SU-DHL-6 (cell line): ENCODE results near the gene MUC5AC.
"Not testable (repeated sequence)": the region's sequence is repeated elsewhere in the genome, so short reads cannot be mapped to it uniquely, and the experiment has no call there.

ENCODE experiments used
- H2AFZ ChIP-seq: fragments of 200-600 bp; sonication (generic); 2 replicates; pipeline ENCODE4 v1.6.1; 2014; ENCODE audit warnings: low read depth, mild to moderate bottlenecking, moderate library complexity, mixed read lengths, antibody characterized with exemption, low read length; ENCODE audit not compliant: severe bottlenecking
- H3F3A ChIP-seq: fragments of 200-600 bp; shearing (Covaris generic); 2 replicates; pipeline ENCODE4 v1.6.0; 2016; ENCODE audit warnings: antibody characterized with exemption, mild to moderate bottlenecking; ENCODE audit not compliant: insufficient read depth
- H3K27ac ChIP-seq: fragments of 200-600 bp; sonication (generic); 2 replicates; pipeline ENCODE4 v1.5.1; 2016; ENCODE audit warnings: low read depth, mild to moderate bottlenecking, low read length, moderate library complexity, mixed read lengths
- H3K27me3 ChIP-seq: fragments of 200-600 bp; sonication (generic), shearing (Covaris generic); 2 replicates; pipeline ENCODE4 v1.6.0; 2014; ENCODE audit warnings: mild to moderate bottlenecking, low read length
- H3K36me3 ChIP-seq: fragments of 200-600 bp; sonication (generic); 2 replicates; pipeline ENCODE4 v1.6.1; 2014; ENCODE audit warnings: mild to moderate bottlenecking, low read length, mixed read lengths
- H3K4me2 ChIP-seq: fragments of 300-600, 200-600 bp; shearing (Covaris generic), sonication (generic); 2 replicates; pipeline ENCODE4 v1.6.0; 2014; ENCODE audit warnings: low read length, low read depth, mild to moderate bottlenecking; ENCODE audit not compliant: poor library complexity, severe bottlenecking
- H3K4me3 ChIP-seq: fragments of 200-600 bp; sonication (generic); 2 replicates; pipeline ENCODE4 v1.5.1; 2014; ENCODE audit warnings: antibody characterized with exemption, low read length, mild to moderate bottlenecking, mixed read lengths; ENCODE audit not compliant: insufficient read depth, poor library complexity, severe bottlenecking
- H3K79me2 ChIP-seq: fragments of 200-600 bp; sonication (generic); 2 replicates; pipeline ENCODE4 v1.6.1; 2014; ENCODE audit warnings: mild to moderate bottlenecking, low read length, moderate library complexity; ENCODE audit not compliant: insufficient read depth
- H3K9ac ChIP-seq: fragments of 200-600 bp; sonication (generic); 2 replicates; pipeline ENCODE4 v1.7.0; 2014; ENCODE audit warnings: mild to moderate bottlenecking, low read length
- H3K9me2 ChIP-seq: fragments of 200-600 bp; sonication (generic); replicated peaks from 2 replicates; pipeline ENCODE4 v1.6.1; 2014; ENCODE audit warnings: low read length; ENCODE audit not compliant: insufficient read depth
- H3K9me3 ChIP-seq: fragments of 200-600 bp; sonication (generic); 2 replicates; pipeline ENCODE4 v1.6.1; 2014; ENCODE audit warnings: low read length, mixed read lengths; ENCODE audit not compliant: insufficient read depth
- H4K20me1 ChIP-seq: fragments of 200-600 bp; sonication (generic); 2 replicates; pipeline ENCODE4 v1.6.1; 2014; ENCODE audit warnings: low read depth, mild to moderate bottlenecking, antibody characterized with exemption, low read length, moderate library complexity, mixed read lengths
- EZH2phosphoT487 ChIP-seq: fragments of 200-600 bp; sonication (generic), shearing (Covaris generic); conservative IDR thresholded peaks from 2 replicates; pipeline ENCODE4 v1.6.1; 2018; ENCODE audit warnings: mild to moderate bottlenecking, antibody characterized with exemption, low read length, moderate library complexity, mixed read lengths
- TF ChIP-seq, protein P1 (sequence below): fragments of 200-600 bp; sonication (generic); IDR thresholded peaks from one replicate; pipeline ENCODE4 v1.5.1; 2017; ENCODE audit warnings: antibody characterized with exemption, mild to moderate bottlenecking, low read length, moderate library complexity; ENCODE audit not compliant: insufficient read depth, poor library complexity, severe bottlenecking

Gene MUC5AC

DNA sequence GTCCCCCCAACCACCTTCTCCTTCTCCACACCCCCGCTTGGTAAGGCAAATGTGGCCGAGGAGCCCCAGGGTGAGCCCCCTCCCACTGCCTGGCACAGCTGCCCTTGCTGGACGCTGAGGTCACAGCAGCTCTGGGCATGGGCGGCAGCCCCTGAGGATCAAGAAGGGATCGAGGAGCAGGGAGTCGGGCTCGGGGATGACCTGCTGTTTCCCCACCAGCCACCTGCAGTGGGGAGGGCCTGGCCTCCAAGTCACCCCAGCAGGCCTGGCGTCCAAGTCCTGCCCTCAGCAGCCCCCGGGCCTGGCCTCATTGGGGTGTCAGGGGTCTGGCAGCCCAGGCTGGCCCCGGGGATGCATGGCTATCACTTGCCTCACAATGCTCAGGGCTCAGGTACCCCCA is 23.7 kb downstream of the MUC5AC start:
- Histone ChIP-seq H2AFZ (no peak overlapping the region), H3K27me3 (no peaks in the 10 kb centered on the region), H3K27ac (no peak overlapping the region), H3K9me2 (no peaks in the 10 kb centered on the region), H3K9me3 (peaks cover 11% of the 10 kb centered on the region; the same call in 1 of the 2 replicates), H3K79me2 (no peaks in the 10 kb centered on the region), H3K36me3 (no peaks in the 10 kb centered on the region), H3F3A (no peaks in the 10 kb centered on the region), H3K4me2 (no peak overlapping the region), H3K4me3 (no peak overlapping the region), H3K9ac (no peak overlapping the region), H4K20me1 (no peaks in the 10 kb centered on the region)
- TF ChIP-seq, protein P1, sequence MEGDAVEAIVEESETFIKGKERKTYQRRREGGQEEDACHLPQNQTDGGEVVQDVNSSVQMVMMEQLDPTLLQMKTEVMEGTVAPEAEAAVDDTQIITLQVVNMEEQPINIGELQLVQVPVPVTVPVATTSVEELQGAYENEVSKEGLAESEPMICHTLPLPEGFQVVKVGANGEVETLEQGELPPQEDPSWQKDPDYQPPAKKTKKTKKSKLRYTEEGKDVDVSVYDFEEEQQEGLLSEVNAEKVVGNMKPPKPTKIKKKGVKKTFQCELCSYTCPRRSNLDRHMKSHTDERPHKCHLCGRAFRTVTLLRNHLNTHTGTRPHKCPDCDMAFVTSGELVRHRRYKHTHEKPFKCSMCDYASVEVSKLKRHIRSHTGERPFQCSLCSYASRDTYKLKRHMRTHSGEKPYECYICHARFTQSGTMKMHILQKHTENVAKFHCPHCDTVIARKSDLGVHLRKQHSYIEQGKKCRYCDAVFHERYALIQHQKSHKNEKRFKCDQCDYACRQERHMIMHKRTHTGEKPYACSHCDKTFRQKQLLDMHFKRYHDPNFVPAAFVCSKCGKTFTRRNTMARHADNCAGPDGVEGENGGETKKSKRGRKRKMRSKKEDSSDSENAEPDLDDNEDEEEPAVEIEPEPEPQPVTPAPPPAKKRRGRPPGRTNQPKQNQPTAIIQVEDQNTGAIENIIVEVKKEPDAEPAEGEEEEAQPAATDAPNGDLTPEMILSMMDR = no peak
- no peak for TF ChIP-seq EZH2phosphoT487

DNA sequence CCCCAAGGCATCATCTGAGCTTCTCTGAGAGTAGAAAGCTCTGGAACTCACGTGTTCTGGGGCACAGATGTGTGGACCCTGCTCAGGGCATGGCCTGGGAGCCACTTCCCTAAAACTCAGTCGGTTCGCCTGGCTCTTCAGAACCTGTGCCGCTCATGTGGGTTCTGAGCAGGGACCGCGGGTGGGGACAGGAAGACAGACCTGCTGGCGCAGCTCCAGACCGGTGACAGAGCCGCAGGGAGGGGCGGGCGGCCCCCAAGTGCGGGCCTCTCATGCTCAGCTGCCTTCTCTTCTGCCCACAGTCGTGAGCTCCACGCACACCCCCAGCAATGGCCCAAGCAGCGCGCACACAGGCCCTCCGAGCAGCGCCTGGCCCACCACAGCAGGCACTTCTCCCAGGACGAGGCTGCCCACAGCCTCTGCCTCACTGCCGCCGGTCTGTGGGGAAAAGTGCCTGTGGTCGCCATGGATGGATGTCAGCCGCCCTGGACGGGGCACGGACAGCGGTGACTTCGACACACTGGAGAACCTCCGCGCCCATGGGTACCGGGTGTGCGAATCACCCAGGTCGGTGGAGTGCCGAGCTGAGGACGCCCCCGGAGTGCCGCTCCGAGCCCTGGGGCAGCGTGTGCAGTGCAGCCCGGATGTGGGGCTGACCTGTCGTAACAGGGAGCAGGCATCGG is 24.2 kb downstream of the MUC5AC start:
- H3K27ac ChIP-seq = no peak overlapping the region
- TF ChIP-seq, protein P1 = no peak
- no peak for TF ChIP-seq EZH2phosphoT487
- H3K9me3 ChIP-seq = peaks cover 15% of the 10 kb centered on the region; the same call in 1 of the 2 replicates
- H3K9ac ChIP-seq = no peak overlapping the region
- no peaks in the 10 kb centered on the region for H3K27me3 ChIP-seq
- H2AFZ ChIP-seq = no peak overlapping the region
- H4K20me1 ChIP-seq = no peaks in the 10 kb centered on the region
- H3K9me2 ChIP-seq = no peaks in the 10 kb centered on the region
- H3F3A ChIP-seq = no peaks in the 10 kb centered on the region
- no peaks in the 10 kb centered on the region for H3K36me3 ChIP-seq
- H3K4me2 ChIP-seq = no peak overlapping the region
- no peak overlapping the region for H3K4me3 ChIP-seq
- no peaks in the 10 kb centered on the region for H3K79me2 ChIP-seq

DNA sequence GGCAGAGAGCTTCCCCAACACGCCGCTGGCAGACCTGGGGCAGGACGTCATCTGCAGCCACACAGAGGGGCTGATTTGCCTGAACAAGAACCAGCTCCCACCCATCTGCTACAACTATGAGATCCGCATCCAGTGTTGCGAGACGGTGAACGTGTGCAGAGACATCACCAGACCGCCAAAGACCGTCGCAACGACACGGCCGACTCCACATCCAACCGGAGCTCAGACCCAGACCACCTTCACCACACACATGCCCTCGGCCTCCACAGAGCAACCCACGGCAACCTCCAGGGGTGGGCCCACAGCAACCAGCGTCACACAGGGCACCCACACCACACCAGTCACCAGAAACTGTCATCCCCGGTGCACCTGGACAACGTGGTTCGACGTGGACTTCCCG is 26.4 kb downstream of the MUC5AC start:
- H3K9me3 ChIP-seq = peaks cover 21% of the 10 kb centered on the region; the same call in 1 of the 2 replicates
- H4K20me1 ChIP-seq, H3K9ac ChIP-seq, H3K27me3 ChIP-seq, H3F3A ChIP-seq, H3K36me3 ChIP-seq, H3K27ac ChIP-seq, H3K79me2 ChIP-seq, H3K4me3 ChIP-seq, H3K9me2 ChIP-seq, H2AFZ ChIP-seq, H3K4me2 ChIP-seq: not testable (repeated sequence)

DNA sequence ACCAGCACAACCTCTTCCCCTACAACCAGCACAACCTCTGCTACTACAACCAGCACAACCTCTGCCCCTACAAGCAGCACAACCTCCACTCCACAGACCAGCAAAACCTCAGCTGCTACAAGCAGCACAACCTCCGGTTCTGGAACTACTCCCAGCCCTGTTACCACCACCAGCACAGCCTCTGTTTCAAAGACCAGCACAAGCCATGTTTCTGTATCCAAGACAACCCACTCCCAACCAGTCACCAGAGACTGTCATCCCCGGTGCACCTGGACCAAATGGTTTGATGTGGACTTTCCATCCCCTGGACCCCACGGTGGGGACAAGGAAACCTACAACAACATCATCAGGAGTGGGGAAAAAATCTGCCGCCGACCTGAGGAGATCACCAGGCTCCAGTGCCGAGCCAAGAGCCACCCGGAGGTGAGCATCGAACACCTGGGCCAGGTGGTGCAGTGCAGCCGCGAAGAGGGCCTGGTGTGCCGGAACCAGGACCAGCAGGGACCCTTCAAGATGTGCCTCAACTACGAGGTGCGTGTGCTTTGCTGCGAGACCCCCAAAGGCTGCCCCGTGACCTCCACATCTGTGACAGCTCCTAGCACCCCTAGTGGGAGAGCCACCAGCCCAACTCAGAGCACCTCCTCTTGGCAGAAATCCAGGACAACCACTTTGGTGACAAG is 30.8 kb downstream of the MUC5AC start:
- H3K4me2 ChIP-seq, H3K36me3 ChIP-seq, H3K27ac ChIP-seq, H3K9me2 ChIP-seq, H3K79me2 ChIP-seq, H4K20me1 ChIP-seq, H3K4me3 ChIP-seq, H3K27me3 ChIP-seq, H3F3A ChIP-seq, H2AFZ ChIP-seq, H3K9ac ChIP-seq: not testable (repeated sequence)
- peaks cover 21% of the 10 kb centered on the region; the same call in 1 of the 2 replicates for H3K9me3 ChIP-seq

DNA sequence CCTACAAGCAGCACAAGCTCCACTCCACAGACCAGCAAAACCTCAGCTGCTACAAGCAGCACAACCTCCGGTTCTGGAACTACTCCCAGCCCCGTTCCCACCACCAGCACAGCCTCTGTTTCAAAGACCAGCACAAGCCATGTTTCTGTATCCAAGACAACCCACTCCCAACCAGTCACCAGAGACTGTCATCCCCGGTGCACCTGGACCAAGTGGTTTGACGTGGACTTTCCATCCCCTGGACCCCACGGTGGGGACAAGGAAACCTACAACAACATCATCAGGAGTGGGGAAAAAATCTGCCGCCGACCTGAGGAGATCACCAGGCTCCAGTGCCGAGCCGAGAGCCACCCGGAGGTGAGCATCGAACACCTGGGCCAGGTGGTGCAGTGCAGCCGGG is 32.1 kb downstream of the MUC5AC start:
- H3K9me3 ChIP-seq = peaks cover 21% of the 10 kb centered on the region; the same call in 1 of the 2 replicates
- not testable (repeated sequence) for H3K27ac ChIP-seq, H3K4me3 ChIP-seq, H3K4me2 ChIP-seq, H3K79me2 ChIP-seq, H3K9me2 ChIP-seq, H3K36me3 ChIP-seq, H3K27me3 ChIP-seq, H4K20me1 ChIP-seq, H2AFZ ChIP-seq, H3K9ac ChIP-seq, H3F3A ChIP-seq

DNA sequence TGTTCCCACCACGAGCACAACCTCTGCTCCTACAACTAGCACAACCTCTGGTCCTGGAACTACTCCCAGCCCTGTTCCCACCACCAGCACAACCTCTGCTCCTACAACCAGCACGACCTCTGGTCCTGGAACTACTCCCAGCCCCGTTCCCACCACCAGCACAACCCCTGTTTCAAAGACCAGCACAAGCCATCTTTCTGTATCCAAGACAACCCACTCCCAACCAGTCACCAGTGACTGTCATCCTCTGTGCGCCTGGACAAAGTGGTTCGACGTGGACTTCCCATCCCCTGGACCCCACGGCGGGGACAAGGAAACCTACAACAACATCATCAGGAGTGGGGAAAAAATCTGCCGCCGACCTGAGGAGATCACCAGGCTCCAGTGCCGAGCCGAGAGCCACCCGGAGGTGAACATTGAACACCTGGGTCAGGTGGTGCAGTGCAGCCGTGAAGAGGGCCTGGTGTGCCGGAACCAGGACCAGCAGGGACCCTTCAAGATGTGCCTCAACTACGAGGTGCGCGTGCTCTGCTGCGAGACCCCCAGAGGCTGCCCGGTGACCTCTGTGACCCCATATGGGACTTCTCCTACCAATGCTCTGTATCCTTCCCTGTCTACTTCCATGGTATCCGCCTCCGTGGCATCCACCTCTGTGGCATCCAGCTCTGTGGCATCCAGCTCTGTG is 34.2 kb downstream of the MUC5AC start:
- H3K36me3 ChIP-seq, H3F3A ChIP-seq, H3K4me2 ChIP-seq, H3K4me3 ChIP-seq, H3K9me3 ChIP-seq, H4K20me1 ChIP-seq, H2AFZ ChIP-seq, H3K27me3 ChIP-seq, H3K27ac ChIP-seq, H3K9me2 ChIP-seq, H3K79me2 ChIP-seq, H3K9ac ChIP-seq: not testable (repeated sequence)
